ENCODE measurements around the gene TXNDC5.

- no peak for TF ChIP-seq EZH2 (IDR thresholded peaks at IDR 0.05; ENCODE audit: insufficient read depth, poor library complexity, severe bottlenecking)
- no peak for TF ChIP-seq EZH2phosphoT487 (IDR thresholded peaks at IDR 0.05; ENCODE audit: insufficient read depth, low read depth)
Observed at GRCh38 chr6:7900621-7901020, 10.0 kb downstream of the TXNDC5 start.

Data from GM23248 (cell line).